UCSD-AML1 (cell line): Measurements from ENCODE around the gene RNF144B.
"Not testable (repeated sequence)": the region's sequence is repeated elsewhere in the genome, so short reads cannot be mapped to it uniquely, and the experiment has no call there.

Source experiments
- DNase-seq: peaks from one replicate; lab custom pipeline; 2025; ENCODE audit not compliant: unreplicated experiment; lab: John Stamatoyannopoulos, UW

Gene RNF144B

GRCh38 chr6:18439581-18439980 is 52.4 kb downstream of the RNF144B start:
- DNase-seq = no peak

- DNase-seq = no peak
Observed at GRCh38 chr6:18441251-18441979, 54.3 kb downstream of the RNF144B start.

DNA sequence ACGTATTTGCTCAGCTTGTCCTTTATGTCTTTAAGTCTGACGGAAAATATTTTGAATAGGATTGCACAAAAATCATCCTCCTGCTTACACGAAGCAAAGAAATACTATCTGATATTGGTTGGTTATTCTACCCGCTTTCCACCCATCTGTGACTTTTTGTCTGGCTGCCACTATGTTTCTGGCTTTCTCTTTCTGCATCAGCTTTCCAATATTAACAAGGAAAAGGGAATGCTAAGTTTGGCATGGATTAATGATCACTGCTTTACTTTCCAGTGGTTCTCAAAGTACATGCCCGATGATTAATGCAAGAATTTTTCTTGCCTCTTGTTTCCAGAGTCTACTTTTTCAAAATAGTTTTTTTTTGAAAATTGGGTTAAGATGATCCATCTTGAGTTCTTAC is 57.0 kb downstream of the RNF144B start:
- no peak for DNase-seq

DNA sequence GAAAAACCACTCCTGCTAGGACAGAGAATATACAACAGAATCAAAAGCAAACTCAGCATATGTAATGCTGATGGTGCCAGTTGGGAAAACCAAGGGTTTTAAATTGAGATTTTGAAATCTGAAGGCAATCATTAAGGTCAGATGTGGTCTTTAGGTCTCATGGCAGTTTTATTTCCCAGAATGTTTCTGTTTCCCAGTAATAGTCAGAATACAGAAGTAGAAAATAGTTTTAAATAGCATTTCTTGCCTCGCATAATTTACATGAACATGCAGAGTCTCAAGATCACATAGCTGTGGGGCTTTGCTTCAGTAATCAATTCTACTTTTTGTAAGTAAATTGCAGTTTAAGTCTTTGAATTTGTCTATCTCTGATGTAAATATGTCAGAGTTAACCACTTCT is 58.1 kb downstream of the RNF144B start:
- no peak for DNase-seq

- DNase-seq = no peak
Observed at GRCh38 chr6:18446771-18447170, 59.6 kb downstream of the RNF144B start.

DNA sequence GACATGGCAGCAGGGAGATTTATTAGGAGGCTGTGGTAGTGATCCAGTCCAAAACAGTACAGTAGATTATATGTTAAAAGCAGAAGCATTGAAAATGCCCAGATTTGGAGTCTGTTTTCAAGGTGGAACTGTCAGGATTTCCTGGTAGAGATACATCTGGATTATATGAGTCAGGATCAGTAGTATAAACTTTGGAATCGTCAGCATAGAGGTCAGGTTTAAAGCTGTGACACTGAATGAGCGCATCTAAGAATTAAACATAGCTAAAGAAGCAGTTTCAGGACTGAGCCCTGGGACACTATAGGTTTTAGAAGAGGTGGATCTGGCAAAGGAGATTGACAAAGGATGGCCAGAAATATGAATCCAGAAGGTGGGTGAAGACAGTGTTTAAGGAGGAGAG is 60.4 kb downstream of the RNF144B start:
- DNase-seq = no peak

DNA sequence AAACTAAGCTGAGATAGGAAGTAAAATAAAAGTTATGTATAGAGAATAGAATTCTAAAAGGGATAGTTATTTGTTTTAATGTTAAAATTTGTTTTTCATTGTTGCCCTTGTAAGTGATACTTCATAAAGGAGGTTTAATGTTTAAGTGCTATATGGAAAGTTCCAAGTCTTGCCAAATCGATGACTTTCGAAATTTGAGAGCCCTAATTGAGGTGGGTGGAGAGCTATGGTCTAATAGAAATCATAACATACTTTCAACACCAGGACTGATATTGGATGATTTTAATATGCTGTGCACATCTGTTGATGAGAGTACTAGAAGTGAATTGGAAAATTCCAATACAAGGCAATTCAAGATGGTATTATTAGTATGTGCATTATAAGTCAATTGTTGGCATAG is 64.6 kb downstream of the RNF144B start:
- DNase-seq = no peak

DNA sequence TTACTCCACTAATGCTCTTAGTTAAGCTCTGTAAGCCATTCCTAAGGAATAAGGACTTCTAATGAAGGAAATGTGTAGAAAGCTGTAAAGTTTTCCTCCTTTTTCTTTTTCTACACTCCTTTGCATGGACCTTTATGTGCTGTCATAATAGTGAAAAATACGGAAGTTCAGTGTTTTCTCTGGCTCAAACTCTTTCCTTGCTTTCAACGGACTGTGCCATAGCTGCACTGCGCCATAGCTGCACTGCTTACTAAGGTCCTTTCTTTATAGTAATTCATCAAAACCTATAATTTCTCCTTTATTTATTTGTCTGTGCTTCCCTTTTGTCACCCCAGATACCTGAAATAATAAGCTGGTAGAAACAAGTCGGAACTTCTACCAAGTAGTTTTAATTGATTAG is 67.3 kb downstream of the RNF144B start:
- no peak for DNase-seq

DNA sequence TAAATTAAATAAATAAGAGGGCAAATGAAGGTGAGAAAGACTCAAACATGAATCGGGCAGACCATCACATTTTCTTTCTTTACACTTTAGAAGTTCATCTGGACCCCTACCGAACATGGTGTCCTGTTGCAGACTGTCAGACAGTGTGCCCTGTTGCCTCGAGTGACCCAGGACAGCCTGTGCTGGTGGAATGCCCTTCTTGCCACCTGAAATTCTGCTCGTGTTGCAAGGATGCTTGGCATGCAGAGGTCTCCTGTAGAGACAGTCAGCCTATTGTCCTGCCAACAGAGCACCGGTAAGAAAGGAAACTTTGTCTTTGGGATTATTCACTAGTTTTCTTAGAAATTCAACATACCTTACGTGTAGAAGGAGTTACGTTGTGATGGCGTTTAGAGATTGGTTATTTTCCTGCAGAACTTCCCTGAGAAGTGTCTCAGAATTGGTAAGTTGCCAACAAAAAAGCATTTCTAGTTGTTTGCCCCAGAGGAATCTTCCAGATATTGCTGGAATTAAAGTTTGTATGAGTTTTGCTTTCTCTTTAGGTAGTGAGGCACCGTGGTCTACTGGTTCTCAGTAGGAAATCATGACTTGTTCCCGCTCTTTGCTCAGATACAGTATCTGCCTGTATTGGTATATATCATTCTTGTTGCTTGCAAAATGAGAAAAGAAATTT is 70.1 kb downstream of the RNF144B start:
- no peak for DNase-seq

GRCh38 chr6:18458086-18458485 is 70.9 kb downstream of the RNF144B start:
- not testable (repeated sequence) for DNase-seq

DNA sequence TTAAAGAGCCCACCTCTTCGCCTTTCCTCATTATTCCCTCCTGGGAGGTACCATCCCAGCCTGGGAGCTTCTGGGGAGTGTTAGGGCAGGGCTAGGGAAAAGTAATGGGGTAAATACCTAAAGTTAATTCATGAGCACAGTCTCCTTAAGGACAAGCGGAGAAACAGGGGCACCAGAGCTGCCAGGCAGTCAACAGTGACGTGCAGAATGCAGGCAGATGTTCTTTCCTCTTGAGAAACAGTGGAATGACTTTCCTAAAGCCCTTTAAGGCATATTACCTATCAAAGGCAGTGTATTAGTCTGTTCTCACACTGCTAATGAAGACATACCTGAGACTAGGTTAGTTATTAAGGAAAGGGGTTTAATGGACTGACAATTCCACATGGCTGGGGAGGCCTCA is 76.3 kb downstream of the RNF144B start:
- no peak for DNase-seq

- no peak for DNase-seq
Observed at GRCh38 chr6:18464176-18464575, 77.0 kb downstream of the RNF144B start.

- no peak for DNase-seq
Observed at GRCh38 chr6:18465410-18466154, 78.4 kb downstream of the RNF144B start.

DNA sequence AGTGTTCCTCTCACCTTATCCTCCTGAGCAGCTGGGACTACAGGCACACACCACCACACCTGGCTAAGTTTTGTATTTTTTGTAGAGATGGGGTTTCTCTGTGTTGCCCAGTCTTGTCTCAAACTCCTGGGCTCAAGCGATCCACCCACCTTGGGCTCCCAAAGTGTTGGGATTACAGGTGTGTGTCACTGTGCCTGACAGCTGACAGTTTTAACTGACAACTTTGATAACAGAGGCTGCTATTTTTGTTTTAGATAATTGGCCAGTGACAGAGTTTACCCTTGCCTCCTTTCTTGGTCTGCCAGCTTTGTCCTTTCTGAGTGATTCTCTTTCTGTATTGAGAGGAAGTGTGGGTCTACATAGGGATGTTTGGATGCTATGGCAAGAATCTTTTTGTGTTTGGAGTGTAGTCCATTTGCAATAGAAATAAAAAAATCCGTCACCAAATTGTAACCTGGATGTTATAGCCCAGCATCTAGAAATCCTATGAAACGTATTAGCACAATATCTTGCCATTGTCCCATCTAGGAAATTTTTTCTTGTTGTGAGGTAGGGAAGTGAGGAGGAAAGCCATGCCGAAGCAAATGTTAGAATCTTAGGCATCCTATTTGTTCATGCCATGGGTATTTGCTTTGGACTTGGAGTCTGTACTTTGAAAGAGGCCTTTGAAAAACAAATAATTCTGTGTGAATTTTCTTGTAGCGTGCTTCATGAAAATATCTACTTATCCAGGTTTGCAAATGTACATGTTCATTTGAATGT is 80.8 kb downstream of the RNF144B start:
- DNase-seq = no peak

DNA sequence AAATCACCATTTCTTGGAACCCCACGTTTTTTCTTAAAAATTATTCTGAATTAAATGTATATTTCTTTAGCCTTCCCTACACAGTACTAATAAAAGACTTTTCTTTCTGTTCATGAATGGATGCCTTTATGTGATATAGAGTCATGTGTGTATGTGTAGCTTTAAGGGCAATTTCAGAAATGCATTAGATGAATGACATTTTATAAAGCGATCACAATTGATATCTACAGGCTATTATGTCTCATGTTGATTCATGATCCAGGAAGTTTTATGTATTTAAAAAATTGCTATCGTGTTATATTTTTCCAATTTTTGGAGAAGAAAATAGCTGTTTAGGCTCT is 81.3 kb downstream of the RNF144B start:
- no peak for DNase-seq

- DNase-seq = no peak
Observed at GRCh38 chr6:18469536-18469935, 82.4 kb downstream of the RNF144B start.

DNA sequence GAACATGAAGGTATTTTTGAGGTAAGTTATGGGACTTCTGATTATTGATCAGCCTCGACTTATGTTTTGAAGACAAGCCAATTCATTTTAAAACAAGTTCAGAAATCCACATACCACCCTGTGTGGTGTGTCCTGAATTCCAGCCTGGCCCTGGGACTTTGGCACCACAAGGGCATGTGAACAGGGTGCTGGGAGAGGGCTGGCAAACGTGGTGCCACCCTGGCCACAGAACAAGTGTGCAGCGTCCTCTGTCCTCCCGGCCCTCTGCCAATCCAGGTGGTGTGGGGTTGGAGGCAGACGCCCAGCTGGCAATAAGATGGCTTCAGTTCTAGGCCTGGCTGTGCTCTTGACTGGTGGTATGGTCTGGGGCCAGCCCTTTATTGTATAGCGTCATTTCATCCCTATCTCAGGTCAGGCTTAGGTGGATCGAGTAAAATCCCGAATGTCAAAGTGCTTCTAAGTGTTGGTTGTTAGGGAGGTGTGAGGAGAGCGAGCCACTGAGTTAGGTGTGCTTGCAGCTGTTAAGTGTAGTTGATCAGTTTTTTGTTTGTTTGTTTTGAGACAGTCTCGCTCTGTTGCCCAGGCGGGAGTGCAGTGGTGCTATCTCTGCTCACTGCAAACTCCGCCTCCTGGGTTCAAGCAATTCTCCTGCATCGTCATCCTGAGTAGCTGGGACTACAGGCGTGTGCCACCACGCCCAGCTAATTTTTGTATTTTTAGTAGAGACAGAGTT is 84.2 kb downstream of the RNF144B start:
- DNase-seq = no peak

DNA sequence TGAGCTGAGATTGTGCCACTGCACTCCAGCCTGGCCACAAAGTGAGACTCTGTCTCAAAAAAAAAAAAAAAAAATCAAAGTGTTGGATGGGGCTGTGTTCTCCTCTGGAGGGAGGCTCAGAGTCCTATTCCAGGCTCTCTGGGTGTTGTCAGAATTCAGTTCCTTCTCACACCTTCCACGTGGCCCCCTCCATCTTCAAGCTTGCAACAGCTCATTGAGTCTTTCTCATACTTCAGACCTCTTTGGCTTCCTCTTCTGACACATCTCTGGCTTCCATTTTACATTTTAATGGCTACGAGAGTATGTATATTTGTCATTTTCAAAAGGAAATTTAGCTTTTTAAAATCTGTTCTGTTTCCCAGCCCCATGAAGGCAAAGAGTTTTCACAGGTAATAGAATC is 85.8 kb downstream of the RNF144B start:
- no peak for DNase-seq

DNA sequence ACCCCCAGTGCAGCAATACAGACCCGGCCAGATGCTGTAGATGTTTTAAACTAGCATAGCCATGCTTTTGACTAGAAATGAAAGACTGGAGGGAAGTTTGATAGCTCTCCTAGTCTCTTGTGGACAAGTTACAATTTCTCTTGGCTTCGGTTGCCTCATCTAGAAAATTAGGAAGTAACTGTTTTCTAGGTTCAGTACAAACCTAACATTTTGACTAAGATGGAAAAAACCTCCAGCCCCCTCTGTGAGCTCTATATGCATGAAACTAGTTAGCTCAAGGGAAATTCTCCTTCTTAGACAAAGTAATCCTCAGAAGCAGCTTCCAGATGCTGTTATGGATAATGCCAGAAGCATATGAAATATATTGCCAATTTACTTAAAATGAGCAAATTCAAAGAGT is 86.6 kb downstream of the RNF144B start:
- no peak for DNase-seq

- no peak for DNase-seq
Observed at GRCh38 chr6:18477301-18477941, 90.3 kb downstream of the RNF144B start.
